HL-60 (cell line): Measurements from ENCODE around the gene SHFL.

Experiments
- DNase-seq, 2 experiments: peaks; one replicate each; pipeline ENCODE4 v3.0.0-alpha.2; 2010 to 2020; ENCODE audit warnings: low read depth in 1 of 2, low spot score in 1 of 2
- H3K27ac ChIP-seq: fragments of 250-450 bp; sonication (Bioruptor Pico); replicated peaks from 2 replicates; pipeline ENCODE4 v1.5.1; 2020; ENCODE audit warnings: mild to moderate bottlenecking, moderate library complexity
- H3K27me3 ChIP-seq: fragments of 250-450 bp; sonication (Bioruptor Pico); 2 replicates; pipeline ENCODE4 v1.5.1; 2021; ENCODE audit warnings: mild to moderate bottlenecking, moderate library complexity; ENCODE audit not compliant: insufficient read depth, poor library complexity, severe bottlenecking
- H3K4me3 ChIP-seq: replicated peaks from 2 replicates; pipeline ENCODE4 v1.5.1; 2011; ENCODE audit warnings: mild to moderate bottlenecking, control low read depth, low read length; ENCODE audit not compliant: insufficient read depth
- GABPA ChIP-seq: IDR thresholded peaks from 2 replicates; pipeline ENCODE4 v1.6.1; 2012; ENCODE audit warnings: low read depth
- POLR2AphosphoS5 ChIP-seq: IDR thresholded peaks from 2 replicates; pipeline ENCODE4 v1.6.1; 2012; ENCODE audit warnings: low read depth
- SPI1 ChIP-seq: IDR thresholded peaks from 2 replicates; pipeline ENCODE4 v1.6.1; 2012; ENCODE audit warnings: low read depth, mild to moderate bottlenecking, borderline replicate concordance
- TF ChIP-seq, protein P1 (sequence below): IDR thresholded peaks from one replicate; pipeline ENCODE4 v1.5.1; 2011; ENCODE audit warnings: low read length, control low read depth, inconsistent platforms; ENCODE audit not compliant: insufficient read depth
- TF ChIP-seq, protein P2 (sequence below): IDR thresholded peaks from 2 replicates; pipeline ENCODE4 v1.6.1; 2012; ENCODE audit warnings: low read depth; ENCODE audit not compliant: insufficient replicate concordance

Gene SHFL

DNA sequence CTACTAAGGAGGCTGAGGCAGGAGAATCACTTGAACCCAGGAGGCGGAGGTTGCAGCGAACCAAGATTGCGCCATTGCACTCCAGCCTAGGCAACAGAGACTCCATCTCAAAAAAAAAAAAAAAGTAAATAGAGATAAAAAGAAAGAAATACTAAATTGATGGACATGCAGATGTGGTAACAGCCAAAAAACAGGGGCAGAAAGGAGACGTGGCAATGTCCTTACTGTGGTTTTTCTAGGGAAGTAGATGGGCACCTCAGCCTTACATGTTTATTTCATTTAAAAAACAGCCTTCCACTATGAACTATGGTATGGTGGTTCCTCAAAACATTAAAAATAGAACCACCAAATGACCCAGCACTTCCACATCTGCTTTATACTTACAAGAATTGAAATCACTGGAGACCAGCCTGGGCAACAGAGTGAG lies 40.1 kb downstream of the SHFL start:
- Histone ChIP-seq H3K4me3 (no peak overlapping the region), H3K27ac (peak overlapping the region; percentile 56), H3K27me3 (no peaks in the 10 kb centered on the region)
- TF ChIP-seq, protein P1, sequence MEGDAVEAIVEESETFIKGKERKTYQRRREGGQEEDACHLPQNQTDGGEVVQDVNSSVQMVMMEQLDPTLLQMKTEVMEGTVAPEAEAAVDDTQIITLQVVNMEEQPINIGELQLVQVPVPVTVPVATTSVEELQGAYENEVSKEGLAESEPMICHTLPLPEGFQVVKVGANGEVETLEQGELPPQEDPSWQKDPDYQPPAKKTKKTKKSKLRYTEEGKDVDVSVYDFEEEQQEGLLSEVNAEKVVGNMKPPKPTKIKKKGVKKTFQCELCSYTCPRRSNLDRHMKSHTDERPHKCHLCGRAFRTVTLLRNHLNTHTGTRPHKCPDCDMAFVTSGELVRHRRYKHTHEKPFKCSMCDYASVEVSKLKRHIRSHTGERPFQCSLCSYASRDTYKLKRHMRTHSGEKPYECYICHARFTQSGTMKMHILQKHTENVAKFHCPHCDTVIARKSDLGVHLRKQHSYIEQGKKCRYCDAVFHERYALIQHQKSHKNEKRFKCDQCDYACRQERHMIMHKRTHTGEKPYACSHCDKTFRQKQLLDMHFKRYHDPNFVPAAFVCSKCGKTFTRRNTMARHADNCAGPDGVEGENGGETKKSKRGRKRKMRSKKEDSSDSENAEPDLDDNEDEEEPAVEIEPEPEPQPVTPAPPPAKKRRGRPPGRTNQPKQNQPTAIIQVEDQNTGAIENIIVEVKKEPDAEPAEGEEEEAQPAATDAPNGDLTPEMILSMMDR: no peak
- TF ChIP-seq GABPA: no peak
- TF ChIP-seq POLR2AphosphoS5: no peak
- peak; percentile 76; the same call in 1 of the 2 replicates for TF ChIP-seq SPI1
- DNase-seq: peak in 1 of 2 experiments; percentile 63

- DNase-seq: no peak
- H3K27ac ChIP-seq: no peak overlapping the region
- H3K27me3 ChIP-seq: no peaks in the 10 kb centered on the region
- H3K4me3 ChIP-seq: no peak overlapping the region
- TF ChIP-seq, protein P2, sequence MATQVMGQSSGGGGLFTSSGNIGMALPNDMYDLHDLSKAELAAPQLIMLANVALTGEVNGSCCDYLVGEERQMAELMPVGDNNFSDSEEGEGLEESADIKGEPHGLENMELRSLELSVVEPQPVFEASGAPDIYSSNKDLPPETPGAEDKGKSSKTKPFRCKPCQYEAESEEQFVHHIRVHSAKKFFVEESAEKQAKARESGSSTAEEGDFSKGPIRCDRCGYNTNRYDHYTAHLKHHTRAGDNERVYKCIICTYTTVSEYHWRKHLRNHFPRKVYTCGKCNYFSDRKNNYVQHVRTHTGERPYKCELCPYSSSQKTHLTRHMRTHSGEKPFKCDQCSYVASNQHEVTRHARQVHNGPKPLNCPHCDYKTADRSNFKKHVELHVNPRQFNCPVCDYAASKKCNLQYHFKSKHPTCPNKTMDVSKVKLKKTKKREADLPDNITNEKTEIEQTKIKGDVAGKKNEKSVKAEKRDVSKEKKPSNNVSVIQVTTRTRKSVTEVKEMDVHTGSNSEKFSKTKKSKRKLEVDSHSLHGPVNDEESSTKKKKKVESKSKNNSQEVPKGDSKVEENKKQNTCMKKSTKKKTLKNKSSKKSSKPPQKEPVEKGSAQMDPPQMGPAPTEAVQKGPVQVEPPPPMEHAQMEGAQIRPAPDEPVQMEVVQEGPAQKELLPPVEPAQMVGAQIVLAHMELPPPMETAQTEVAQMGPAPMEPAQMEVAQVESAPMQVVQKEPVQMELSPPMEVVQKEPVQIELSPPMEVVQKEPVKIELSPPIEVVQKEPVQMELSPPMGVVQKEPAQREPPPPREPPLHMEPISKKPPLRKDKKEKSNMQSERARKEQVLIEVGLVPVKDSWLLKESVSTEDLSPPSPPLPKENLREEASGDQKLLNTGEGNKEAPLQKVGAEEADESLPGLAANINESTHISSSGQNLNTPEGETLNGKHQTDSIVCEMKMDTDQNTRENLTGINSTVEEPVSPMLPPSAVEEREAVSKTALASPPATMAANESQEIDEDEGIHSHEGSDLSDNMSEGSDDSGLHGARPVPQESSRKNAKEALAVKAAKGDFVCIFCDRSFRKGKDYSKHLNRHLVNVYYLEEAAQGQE: no peak
- no peak for TF ChIP-seq SPI1
- TF ChIP-seq, protein P1: no peak
- no peak for TF ChIP-seq POLR2AphosphoS5
- TF ChIP-seq GABPA: no peak
Measured at GRCh38 chr19:10132905-10133304, 46.8 kb downstream of the SHFL start.

- Histone ChIP-seq H3K4me3 (no peak overlapping the region), H3K27ac (no peak overlapping the region), H3K27me3 (no peaks in the 10 kb centered on the region)
- no peak for TF ChIP-seq GABPA
- TF ChIP-seq POLR2AphosphoS5: no peak
- TF ChIP-seq SPI1: no peak
- TF ChIP-seq, protein P2: no peak
- TF ChIP-seq, protein P1: no peak
- no peak for DNase-seq
Measured at GRCh38 chr19:10133596-10133995, 47.5 kb downstream of the SHFL start.

DNA sequence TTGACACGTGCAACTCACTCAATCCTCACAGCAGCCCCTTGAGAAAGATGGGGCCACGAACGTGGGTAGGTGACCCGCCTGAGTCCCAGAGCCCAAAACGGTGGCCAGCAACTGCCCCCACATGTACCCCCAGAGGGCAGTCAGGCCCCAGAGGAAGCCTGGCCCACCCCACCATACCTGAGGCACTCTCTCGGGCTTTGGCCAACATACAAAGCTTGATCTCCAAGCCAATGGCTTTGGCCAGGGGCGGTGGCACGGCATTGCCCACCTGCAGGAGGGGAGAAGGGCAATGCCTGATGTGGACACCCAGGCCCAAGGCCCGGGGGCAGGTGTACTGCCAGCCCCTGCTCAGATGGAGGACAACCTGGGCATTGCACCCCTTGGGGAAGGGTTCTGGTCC lies 47.9 kb downstream of the SHFL start:
- Histone ChIP-seq H3K27ac (no peak overlapping the region), H3K4me3 (no peak overlapping the region), H3K27me3 (no peaks in the 10 kb centered on the region)
- TF ChIP-seq, protein P2: no peak
- TF ChIP-seq SPI1 (no peak), GABPA (no peak), POLR2AphosphoS5 (no peak)
- TF ChIP-seq, protein P1: no peak
- DNase-seq: no peak
